GM12865 (cell line): ENCODE results near the gene MYO1C.
"Not testable (repeated sequence)": the region's sequence is repeated elsewhere in the genome, so short reads cannot be mapped to it uniquely, and the experiment has no call there.

Experiments used
- DNase-seq: peaks from one replicate; pipeline ENCODE4 v3.0.0; 2010; ENCODE audit warnings: low read depth
- H3K4me3 ChIP-seq: 2 replicates; pipeline ENCODE4 v1.5.1; 2011; ENCODE audit warnings: mild to moderate bottlenecking, low read depth, low read length, control low read depth
- TF ChIP-seq, protein P1 (sequence below): IDR thresholded peaks from 2 replicates; pipeline ENCODE4 v1.5.1; 2011; ENCODE audit warnings: low read length, control low read depth, low read depth, inconsistent platforms; ENCODE audit not compliant: insufficient read depth; ENCODE audit errors: missing control alignments

MYO1C gene

GRCh38 chr17:1449412-1449967 is 43.0 kb downstream of the MYO1C start:
- H3K4me3 ChIP-seq: no peak overlapping the region
- DNase-seq: no peak
- TF ChIP-seq, protein P1, sequence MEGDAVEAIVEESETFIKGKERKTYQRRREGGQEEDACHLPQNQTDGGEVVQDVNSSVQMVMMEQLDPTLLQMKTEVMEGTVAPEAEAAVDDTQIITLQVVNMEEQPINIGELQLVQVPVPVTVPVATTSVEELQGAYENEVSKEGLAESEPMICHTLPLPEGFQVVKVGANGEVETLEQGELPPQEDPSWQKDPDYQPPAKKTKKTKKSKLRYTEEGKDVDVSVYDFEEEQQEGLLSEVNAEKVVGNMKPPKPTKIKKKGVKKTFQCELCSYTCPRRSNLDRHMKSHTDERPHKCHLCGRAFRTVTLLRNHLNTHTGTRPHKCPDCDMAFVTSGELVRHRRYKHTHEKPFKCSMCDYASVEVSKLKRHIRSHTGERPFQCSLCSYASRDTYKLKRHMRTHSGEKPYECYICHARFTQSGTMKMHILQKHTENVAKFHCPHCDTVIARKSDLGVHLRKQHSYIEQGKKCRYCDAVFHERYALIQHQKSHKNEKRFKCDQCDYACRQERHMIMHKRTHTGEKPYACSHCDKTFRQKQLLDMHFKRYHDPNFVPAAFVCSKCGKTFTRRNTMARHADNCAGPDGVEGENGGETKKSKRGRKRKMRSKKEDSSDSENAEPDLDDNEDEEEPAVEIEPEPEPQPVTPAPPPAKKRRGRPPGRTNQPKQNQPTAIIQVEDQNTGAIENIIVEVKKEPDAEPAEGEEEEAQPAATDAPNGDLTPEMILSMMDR: no peak

- H3K4me3 ChIP-seq: no peak overlapping the region
- TF ChIP-seq, protein P1: no peak
- no peak for DNase-seq
Observed at GRCh38 chr17:1447052-1447451, 45.4 kb downstream of the MYO1C start.

DNA sequence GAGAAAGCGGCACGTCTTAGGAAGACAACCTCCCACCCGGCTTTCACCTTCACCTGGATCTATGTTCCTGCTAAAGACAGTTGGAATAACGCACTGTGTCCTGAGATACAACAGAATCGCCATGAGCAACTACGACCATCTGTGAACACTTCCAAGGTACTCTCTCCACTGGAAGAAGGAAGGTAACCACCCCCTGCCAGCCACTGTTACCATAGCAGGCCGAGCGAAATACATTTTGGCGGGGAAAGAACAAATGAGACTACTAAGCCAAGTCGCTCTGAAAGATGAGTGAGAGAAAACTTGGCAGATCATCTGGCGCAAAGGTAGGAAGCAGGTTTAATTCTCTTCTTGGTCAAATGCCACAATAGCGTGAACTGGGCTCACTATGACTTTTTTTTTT is 46.3 kb downstream of the MYO1C start:
- no peak overlapping the region for H3K4me3 ChIP-seq
- TF ChIP-seq, protein P1: no peak
- no peak for DNase-seq

DNA sequence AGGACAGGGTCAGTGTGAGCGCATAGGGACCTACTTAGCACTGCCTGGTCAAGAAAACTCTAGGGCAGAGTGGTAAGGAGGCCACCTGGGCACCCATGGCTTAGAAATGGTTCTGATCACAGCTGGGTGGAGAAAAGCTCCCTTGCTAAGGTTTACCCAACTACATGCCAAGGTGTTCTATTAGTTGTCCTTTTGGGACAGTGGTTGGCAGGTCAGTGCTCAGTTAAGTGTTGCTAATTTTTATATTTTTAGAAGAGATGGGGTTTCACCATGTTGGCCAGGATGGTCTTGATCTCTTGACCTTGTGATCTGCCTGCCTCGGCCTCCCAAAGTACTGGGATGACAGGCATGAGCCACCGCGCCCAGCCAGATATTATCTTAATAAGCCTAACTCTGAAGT is 46.8 kb downstream of the MYO1C start:
- DNase-seq, H3K4me3 ChIP-seq: not testable (repeated sequence)

- not testable (repeated sequence) for DNase-seq, H3K4me3 ChIP-seq
Observed at GRCh38 chr17:1442721-1443120, 49.8 kb downstream of the MYO1C start.

GRCh38 chr17:1442187-1442586 is 50.3 kb downstream of the MYO1C start:
- TF ChIP-seq, protein P1: no peak
- DNase-seq: no peak
- no peak overlapping the region for H3K4me3 ChIP-seq

- TF ChIP-seq, protein P1: no peak
- H3K4me3 ChIP-seq: no peak overlapping the region
- no peak for DNase-seq
Observed at GRCh38 chr17:1440921-1441320, 51.6 kb downstream of the MYO1C start.

DNA sequence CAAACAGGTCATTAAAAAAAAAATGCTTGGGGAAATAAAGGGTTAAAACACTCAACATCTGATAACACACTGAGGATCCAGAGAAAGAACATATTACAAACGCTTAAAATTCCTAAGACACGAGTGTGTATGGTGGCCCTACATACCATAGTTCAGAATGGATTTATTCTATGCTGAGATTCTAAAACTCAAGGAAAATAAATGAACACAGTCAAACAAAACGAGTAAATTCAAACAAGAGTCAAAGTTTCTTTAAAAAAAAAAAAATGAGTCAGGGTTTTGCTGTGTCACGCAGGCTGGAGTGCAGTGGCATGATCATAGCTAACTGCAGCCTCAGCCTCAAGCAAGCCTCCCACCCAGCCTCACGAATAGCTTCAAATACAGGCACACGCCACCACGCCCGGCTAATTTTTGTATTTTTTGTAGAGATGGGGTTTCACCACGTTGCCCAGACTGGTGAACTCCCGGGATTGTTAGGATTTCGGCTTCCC is 53.8 kb downstream of the MYO1C start:
- DNase-seq: no peak
- H3K4me3 ChIP-seq: no peak overlapping the region
- TF ChIP-seq, protein P1: no peak
